H54 (cell line): ENCODE measurements around the gene FAM76B.

Experiments used
- DNase-seq: peaks from one replicate; pipeline ENCODE4 v3.0.0; 2011; ENCODE audit warnings: low spot score, mixed read lengths; ENCODE audit not compliant: insufficient read length
- FAIRE-seq: peaks from 3 replicates; lab custom pipeline; 2011; peaks lifted over from hg19 to GRCh38; lab: Jason Lieb, UNC
- POLR2A ChIP-seq: IDR thresholded peaks from 2 replicates; pipeline ENCODE4 v1.6.1; 2011; ENCODE audit warnings: low read depth, mild to moderate bottlenecking, low read length

The FAM76B gene

DNA sequence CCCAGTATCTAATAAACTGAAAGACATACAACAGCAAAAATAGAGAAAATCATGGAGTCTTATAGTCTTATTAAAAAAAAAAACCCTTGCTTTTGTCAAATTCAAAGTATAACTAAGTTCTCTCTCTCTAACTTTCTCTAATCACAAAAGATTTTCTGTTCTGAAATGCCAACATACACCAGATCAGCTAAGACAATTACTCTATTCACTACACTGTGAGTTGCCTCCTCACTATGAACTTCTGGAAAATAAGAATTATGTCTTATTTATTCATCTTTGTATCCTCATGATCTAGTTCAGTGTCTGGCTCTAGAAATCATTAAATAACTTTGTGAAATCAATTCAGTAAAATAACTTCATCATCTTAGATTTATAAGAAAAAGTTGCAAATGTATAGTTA, 12.7 kb downstream of the FAM76B start:
- FAIRE-seq (no peak), DNase-seq (no peak)
- TF ChIP-seq POLR2A = no peak

DNA sequence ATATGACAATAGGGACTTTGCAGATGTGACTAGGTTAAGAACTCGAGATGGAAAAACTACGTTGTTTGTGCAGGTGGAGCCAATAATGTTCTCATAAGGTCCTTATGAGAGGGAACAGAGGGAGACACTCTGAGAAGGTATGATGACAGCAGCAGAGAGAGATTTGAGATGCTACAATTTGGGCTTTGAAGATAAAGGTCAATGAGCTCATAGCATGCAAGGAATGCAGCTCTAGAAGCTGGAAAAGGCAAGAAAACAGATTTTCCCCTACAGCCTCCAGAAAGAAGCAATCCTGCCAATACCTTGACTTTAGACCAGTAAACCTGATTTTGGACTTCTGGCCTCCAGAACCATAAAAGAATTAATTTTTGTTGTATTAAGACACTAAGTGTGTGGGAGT, 21.1 kb downstream of the FAM76B start:
- TF ChIP-seq POLR2A = no peak
- FAIRE-seq (no peak), DNase-seq (no peak)

- no peak for FAIRE-seq
- DNase-seq = no peak
- TF ChIP-seq POLR2A = no peak
Measured at GRCh38 chr11:95767498-95767897, 22.1 kb downstream of the FAM76B start.

DNA sequence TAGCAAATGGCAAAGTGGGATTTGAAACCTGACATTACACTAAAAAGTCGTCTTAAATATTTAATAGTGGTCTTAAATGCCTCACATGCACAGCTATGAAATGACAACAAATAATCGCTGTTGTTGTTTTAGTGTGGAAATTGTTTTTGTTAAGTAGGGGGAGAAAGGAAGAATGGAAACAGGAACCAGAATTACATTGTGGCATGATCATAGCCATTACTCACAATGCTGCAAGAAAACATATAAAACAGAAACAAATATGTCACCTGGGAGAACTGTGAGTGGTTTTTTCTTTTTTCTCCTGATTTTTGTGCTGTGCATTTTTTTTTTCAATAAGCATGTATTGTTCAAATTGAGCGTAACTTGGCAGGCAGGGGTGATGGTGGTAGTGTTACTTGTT, 22.9 kb downstream of the FAM76B start:
- DNase-seq (no peak), FAIRE-seq (no peak)
- TF ChIP-seq POLR2A = no peak

GRCh38 chr11:95764267-95764898, 25.2 kb downstream of the FAM76B start:
- no peak for FAIRE-seq
- no peak for TF ChIP-seq POLR2A
- no peak for DNase-seq

GRCh38 chr11:95762534-95762933, 27.0 kb downstream of the FAM76B start:
- no peak for FAIRE-seq
- TF ChIP-seq POLR2A = no peak
- DNase-seq = no peak

GRCh38 chr11:95760941-95761340, 28.6 kb downstream of the FAM76B start:
- DNase-seq (no peak), FAIRE-seq (no peak)
- no peak for TF ChIP-seq POLR2A

DNA sequence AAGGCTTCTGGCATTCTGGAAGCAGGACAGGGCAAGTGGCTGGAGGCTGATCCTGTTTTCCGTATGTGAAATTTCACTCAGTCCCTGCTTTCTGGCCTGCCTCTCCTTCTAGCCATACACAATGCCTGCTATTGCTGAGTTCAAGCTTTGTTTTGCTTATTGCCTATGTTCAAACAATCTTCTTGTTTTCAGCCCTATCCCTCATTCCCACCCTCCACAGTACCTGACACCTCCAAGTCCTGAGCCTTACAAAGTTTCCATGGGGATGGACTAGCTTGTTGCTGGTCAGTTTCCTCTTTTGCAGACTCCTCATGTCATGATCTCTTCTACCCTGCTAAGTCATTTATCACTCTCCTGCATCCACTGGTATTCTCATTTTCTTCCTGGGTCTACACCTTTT, 38.1 kb downstream of the FAM76B start:
- FAIRE-seq (no peak), DNase-seq (no peak)
- TF ChIP-seq POLR2A = no peak

DNA sequence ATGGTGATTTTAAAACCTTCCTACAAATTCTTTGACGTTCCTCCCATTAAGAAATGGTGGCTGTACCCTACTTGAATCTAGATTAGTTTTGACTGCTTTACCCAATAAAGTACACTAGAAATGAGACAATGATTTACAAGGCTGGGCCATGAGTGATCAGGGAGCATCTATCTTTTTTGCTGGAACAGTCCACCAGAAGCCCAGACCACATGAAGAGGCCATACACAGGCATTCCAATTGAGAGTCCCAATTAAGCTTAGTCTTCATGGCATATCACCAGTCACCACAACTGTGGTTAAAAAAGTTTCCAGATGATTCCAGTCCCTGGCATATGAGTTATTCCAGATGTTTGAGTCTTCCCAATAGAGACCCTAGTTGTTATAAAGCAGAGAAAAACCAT, 39.5 kb downstream of the FAM76B start:
- FAIRE-seq = no peak
- TF ChIP-seq POLR2A = no peak
- DNase-seq = no peak

DNA sequence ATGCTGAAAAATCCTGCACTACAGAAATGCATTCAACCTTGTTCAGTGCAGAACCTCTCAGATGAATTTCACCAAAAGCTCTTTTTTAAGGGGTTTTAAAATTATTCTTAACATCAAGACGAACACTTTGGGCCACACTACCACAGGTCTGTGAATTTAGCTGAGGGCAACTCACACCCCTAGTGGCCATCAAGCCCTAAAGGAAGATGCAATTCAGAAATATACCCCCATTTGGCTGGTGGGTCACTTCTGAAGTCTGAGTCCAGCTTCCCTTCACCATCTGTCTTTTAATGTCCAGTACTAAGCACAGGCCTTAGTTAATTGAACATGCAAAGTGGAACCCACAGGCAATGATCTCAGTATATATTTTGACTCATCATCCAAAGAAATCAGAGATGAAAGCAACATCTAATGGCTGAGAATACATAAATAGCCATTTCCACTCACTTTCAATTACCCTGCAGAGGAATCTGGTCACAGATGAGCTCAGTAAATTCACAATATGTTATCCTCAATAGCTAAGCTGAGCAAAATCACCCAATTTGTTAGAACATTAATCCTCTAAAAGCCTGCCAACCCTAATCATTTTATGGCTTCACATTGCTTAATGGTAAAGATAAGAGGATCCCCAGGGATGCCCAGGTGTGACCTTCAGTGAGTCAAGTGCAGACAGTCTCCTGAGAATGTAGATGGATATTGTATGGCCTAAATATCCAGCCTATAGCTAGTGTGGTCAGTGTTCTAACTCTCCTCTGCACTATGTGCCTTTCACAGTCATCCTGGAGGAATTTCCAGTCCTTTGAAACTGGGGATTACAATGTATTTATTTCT, 50.3 kb downstream of the FAM76B start:
- FAIRE-seq = no peak
- no peak for DNase-seq
- TF ChIP-seq POLR2A = no peak

- DNase-seq (no peak), FAIRE-seq (no peak)
- TF ChIP-seq POLR2A = no peak
Measured at GRCh38 chr11:95736809-95737208, 52.8 kb downstream of the FAM76B start.

GRCh38 chr11:95736355-95736754, 53.2 kb downstream of the FAM76B start:
- no peak for DNase-seq
- TF ChIP-seq POLR2A = no peak
- FAIRE-seq = no peak

DNA sequence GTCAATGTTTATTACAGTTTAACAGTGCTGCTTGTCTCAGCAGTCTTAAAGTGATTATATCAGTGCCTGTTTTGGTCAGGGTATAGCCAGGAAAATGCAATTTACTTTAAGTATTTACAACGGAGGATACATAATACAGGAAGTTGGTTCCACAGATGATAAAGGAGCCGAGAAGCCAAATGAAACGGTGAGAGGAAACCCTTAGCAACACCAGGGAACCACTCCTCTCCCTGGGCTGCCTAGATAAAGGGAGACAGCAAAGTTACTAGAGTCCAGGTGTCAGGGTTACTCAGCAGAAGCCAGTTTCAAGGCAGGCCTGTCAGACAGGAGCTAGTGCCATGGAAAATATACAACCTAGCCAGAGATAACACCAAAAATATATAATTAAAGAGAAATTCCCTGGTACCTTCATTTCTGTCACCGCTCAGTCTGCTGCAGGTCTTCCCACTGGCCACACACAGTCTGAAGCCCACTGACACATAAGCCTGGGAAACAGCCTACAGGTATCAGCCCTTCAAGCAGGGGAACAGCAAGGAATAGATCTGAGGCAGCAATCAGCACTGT, 55.5 kb downstream of the FAM76B start:
- no peak for TF ChIP-seq POLR2A
- no peak for DNase-seq
- no peak for FAIRE-seq

DNA sequence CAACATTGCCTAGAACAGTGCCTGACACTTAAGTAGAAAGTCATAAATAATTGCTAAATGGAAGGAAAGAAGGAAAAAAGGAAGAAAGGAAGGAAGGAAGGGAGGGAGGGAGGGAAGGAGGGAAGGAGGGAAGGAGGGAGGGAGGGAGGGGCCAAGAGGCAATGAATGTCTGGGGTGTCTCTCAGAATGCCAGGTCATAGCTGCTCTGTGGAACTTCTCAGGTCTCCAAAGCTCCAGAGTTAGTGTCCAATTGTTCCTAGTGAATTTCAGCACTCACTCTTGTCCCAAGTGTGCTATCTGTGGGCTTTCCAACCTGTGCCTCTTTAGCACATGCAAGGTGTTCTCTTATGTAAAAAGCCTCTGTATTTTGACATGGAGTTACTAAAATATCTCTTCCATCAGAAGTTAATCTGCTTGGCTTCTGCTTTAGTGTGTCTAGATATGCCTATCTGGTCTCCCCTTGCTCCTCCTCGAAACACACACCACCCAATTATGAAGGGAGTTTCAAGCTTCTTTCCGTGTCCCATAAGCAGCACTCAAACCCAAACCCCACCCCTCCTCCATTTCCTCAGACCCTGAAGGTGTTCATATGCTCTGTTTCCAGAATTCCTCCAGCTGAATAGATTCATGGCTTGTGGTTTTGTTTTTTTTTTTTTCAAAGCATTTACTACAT, 56.5 kb downstream of the FAM76B start:
- FAIRE-seq = no peak
- no peak for DNase-seq
- TF ChIP-seq POLR2A = no peak
